Smooth muscle cell (in vitro differentiated cells): Measurements from ENCODE around the gene DYNC2H1. TPM values are rescaled to one million over a fixed set of nuclear protein-coding genes. Genes with fewer than 3 reads are reported as not detected.

Source experiments
- DNase-seq: peaks from one replicate; lab custom pipeline; 2025; ENCODE audit not compliant: unreplicated experiment; lab: John Stamatoyannopoulos, UW
- H2AFZ ChIP-seq: fragments of 200-600 bp; sonication (generic); 2 replicates; pipeline ENCODE4 v1.6.0; 2016; ENCODE audit warnings: antibody characterized with exemption, low read depth, mild to moderate bottlenecking
- H3F3A ChIP-seq: fragments of 200-600 bp; sonication (generic); 2 replicates; pipeline ENCODE4 v1.6.0; 2017; ENCODE audit warnings: antibody characterized with exemption, low read depth
- H3K27ac ChIP-seq: fragments of 200-600 bp; sonication (generic); 2 replicates; pipeline ENCODE4 v1.5.1; 2016; ENCODE audit warnings: low read depth, mild to moderate bottlenecking
- H3K27me3 ChIP-seq: fragments of 200-600 bp; sonication (generic); 2 replicates; pipeline ENCODE4 v1.6.1; 2016; ENCODE audit warnings: low read depth, mild to moderate bottlenecking
- H3K36me3 ChIP-seq: fragments of 200-600 bp; sonication (generic); 2 replicates; pipeline ENCODE4 v1.5.1; 2016; ENCODE audit warnings: low read depth
- H3K4me1 ChIP-seq: fragments of 200-600 bp; sonication (generic); 2 replicates; pipeline ENCODE4 v1.5.1; 2016; ENCODE audit warnings: low read depth
- H3K4me2 ChIP-seq: fragments of 200-600 bp; sonication (generic); 2 replicates; pipeline ENCODE4 v1.6.0; 2016; ENCODE audit warnings: mild to moderate bottlenecking
- H3K4me3 ChIP-seq: fragments of 200-600 bp; sonication (generic); 2 replicates; pipeline ENCODE4 v1.5.1; 2016; ENCODE audit warnings: mild to moderate bottlenecking
- H3K79me2 ChIP-seq: fragments of 200-600 bp; sonication (generic); 2 replicates; pipeline ENCODE4 v1.6.0; 2016; ENCODE audit warnings: low read depth, mild to moderate bottlenecking
- H3K9ac ChIP-seq: fragments of 200-600 bp; sonication (generic); 2 replicates; pipeline ENCODE4 v1.6.0; 2016; ENCODE audit warnings: low read depth
- H3K9me3 ChIP-seq: fragments of 200-600 bp; sonication (generic); replicated peaks from 2 replicates; pipeline ENCODE4 v1.5.1; 2016; ENCODE audit warnings: low read depth
- H4K20me1 ChIP-seq: fragments of 200-600 bp; sonication (generic); 2 replicates; pipeline ENCODE4 v1.6.0; 2016; ENCODE audit warnings: low read depth
- CTCF ChIP-seq: fragments of 200-600 bp; sonication (generic); IDR thresholded peaks from 2 replicates; pipeline ENCODE4 v1.5.1; 2017; ENCODE audit warnings: borderline replicate concordance, mild to moderate bottlenecking, antibody characterized with exemption; ENCODE audit not compliant: insufficient read depth, poor library complexity, severe bottlenecking
- WGBS: methylation state at CpG from one replicate; pipeline ENCODE4 v1.1.7; 2016; ENCODE audit warnings: low lambda C conversion rate; 5-methylcytosine and 5-hydroxymethylcytosine counted together
- polyA plus RNA-seq: library from polyadenylated mRNA; unstranded; fragments of >200 nt; fragmentation: Nextera tagmentation; extraction: Ambion mirVana; gene quantifications from 2 replicates; pipeline ENCODE4 v1.2.1, GENCODE V29; 2016
- total RNA-seq: library from RNA; depleted of rRNA; stranded (reverse); fragments of >200 nt; gene quantifications from 2 replicates; pipeline ENCODE4 v1.2.3, GENCODE V29; 2014

Gene DYNC2H1
- total and polyA plus RNA-seq, 2 experiments from 2014 or later, result 2.3 to 10.8 TPM

GRCh38 chr11:103070142-103070541 is 39.1 kb upstream of the DYNC2H1 start:
- Histone ChIP-seq H3K9ac (no peak overlapping the region), H3K4me3 (no peak overlapping the region), H3K36me3 (peaks cover 12% of the 10 kb centered on the region), H3K9me3 (no peaks in the 10 kb centered on the region), H3K27ac (no peak overlapping the region), H4K20me1 (peaks cover 65% of the 10 kb centered on the region), H3K79me2 (peaks cover 64% of the 10 kb centered on the region), H3K4me2 (no peak overlapping the region), H3K27me3 (no peaks in the 10 kb centered on the region), H2AFZ (no peak overlapping the region), H3F3A (no peaks in the 10 kb centered on the region), H3K4me1 (no peaks in the 10 kb centered on the region)
- no peak for DNase-seq
- TF ChIP-seq CTCF, result no peak

GRCh38 chr11:103071008-103071407 is 38.2 kb upstream of the DYNC2H1 start:
- peaks cover 68% of the 10 kb centered on the region for H4K20me1 ChIP-seq
- no peak overlapping the region for H3K9ac ChIP-seq
- H3K4me2 ChIP-seq, result no peak overlapping the region
- TF ChIP-seq CTCF, result no peak
- no peaks in the 10 kb centered on the region for H3K9me3 ChIP-seq
- no peak overlapping the region for H3K4me3 ChIP-seq
- no peaks in the 10 kb centered on the region for H3K4me1 ChIP-seq
- DNase-seq, result no peak
- H3F3A ChIP-seq, result no peaks in the 10 kb centered on the region
- H3K79me2 ChIP-seq, result peaks cover 73% of the 10 kb centered on the region
- H3K36me3 ChIP-seq, result peaks cover 11% of the 10 kb centered on the region
- H2AFZ ChIP-seq, result no peak overlapping the region
- no peak overlapping the region for H3K27ac ChIP-seq
- no peaks in the 10 kb centered on the region for H3K27me3 ChIP-seq

GRCh38 chr11:103076361-103076760 is 32.9 kb upstream of the DYNC2H1 start:
- H3K27me3 ChIP-seq, result no peaks in the 10 kb centered on the region
- H2AFZ ChIP-seq, result no peak overlapping the region
- no peaks in the 10 kb centered on the region for H3K4me1 ChIP-seq
- H4K20me1 ChIP-seq, result peaks cover 39% of the 10 kb centered on the region
- TF ChIP-seq CTCF, result no peak
- no peak for DNase-seq
- WGBS, result 97% methylated on average over 3 of the region's 3 CpGs
- H3K27ac ChIP-seq, result no peak overlapping the region
- peaks cover 16% of the 10 kb centered on the region for H3K36me3 ChIP-seq
- no peaks in the 10 kb centered on the region for H3F3A ChIP-seq
- no peak overlapping the region for H3K4me2 ChIP-seq
- H3K9me3 ChIP-seq, result no peaks in the 10 kb centered on the region
- no peak overlapping the region for H3K4me3 ChIP-seq
- no peak overlapping the region for H3K9ac ChIP-seq
- H3K79me2 ChIP-seq, result peaks cover 57% of the 10 kb centered on the region

- peaks cover 50% of the 10 kb centered on the region for H3K79me2 ChIP-seq
- peaks cover 20% of the 10 kb centered on the region for H3K36me3 ChIP-seq
- no peaks in the 10 kb centered on the region for H3K9me3 ChIP-seq
- no peaks in the 10 kb centered on the region for H3K4me1 ChIP-seq
- no peak overlapping the region for H3K9ac ChIP-seq
- H4K20me1 ChIP-seq, result peaks cover 40% of the 10 kb centered on the region
- H3K4me3 ChIP-seq, result no peak overlapping the region
- no peaks in the 10 kb centered on the region for H3K27me3 ChIP-seq
- H3K4me2 ChIP-seq, result no peak overlapping the region
- WGBS, result 96% methylated on average over 3 of the region's 3 CpGs
- no peak overlapping the region for H2AFZ ChIP-seq
- H3K27ac ChIP-seq, result no peak overlapping the region
- no peak for DNase-seq
- no peaks in the 10 kb centered on the region for H3F3A ChIP-seq
- no peak for TF ChIP-seq CTCF
Measured at GRCh38 chr11:103077554-103077953, 31.7 kb upstream of the DYNC2H1 start.
